HG02571 (cell line): ENCODE measurements around the gene RHOBTB1.

Experiments
- ATAC-seq: cut with Tn5 transposase; IDR thresholded peaks from one replicate; pipeline ENCODE4 v1.9.1; 2021; ENCODE audit warnings: mild to moderate bottlenecking, moderate library complexity; ENCODE audit not compliant: unreplicated experiment

RHOBTB1 gene

GRCh38 chr10:60965696-60966095 is 21.7 kb upstream of the RHOBTB1 start:
- ATAC-seq, result no peak

DNA sequence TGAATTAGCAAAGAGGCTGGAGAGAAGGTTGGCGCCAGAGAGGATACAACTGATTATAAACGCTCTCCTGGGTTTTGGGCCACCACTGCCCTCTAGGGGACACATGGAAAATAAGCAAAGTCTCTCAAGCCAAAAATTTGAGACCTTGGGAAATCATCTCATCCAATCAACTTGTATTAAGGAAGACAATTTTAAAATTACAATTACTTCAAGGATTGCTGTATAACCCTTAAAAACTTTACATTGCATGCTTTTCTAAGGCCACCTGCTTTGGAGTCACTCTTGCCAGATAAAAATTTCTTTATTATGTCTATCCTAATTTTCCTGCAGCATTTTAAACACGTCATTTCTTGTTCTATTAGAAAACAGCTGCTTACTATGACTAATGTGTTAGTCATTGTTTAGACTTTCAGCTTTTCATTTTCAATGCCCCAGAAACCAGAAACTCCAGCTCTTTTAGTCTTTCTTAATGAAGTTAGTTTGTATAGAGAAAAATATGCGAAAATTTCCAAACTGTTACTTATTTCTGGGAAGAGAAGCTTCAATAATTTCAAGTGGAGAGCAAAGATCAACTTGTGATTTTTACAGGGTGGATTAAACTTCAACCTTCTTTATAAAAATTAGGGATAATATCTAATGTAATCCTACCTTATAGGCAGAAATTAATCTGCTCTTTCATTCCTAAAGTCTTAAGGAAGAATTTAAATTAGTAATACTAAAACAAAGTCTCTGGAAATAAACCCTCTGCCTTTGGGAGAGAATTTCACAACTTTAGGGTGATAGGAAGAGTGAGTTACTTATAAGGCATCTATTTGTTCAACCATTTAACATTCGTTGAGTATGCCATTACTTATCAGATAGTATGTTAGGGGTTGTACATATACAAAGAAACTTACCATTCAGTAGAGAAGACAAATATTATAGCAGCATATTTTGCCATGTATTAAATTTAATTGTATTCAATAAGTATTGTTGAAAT is 20.6 kb upstream of the RHOBTB1 start:
- no peak for ATAC-seq

DNA sequence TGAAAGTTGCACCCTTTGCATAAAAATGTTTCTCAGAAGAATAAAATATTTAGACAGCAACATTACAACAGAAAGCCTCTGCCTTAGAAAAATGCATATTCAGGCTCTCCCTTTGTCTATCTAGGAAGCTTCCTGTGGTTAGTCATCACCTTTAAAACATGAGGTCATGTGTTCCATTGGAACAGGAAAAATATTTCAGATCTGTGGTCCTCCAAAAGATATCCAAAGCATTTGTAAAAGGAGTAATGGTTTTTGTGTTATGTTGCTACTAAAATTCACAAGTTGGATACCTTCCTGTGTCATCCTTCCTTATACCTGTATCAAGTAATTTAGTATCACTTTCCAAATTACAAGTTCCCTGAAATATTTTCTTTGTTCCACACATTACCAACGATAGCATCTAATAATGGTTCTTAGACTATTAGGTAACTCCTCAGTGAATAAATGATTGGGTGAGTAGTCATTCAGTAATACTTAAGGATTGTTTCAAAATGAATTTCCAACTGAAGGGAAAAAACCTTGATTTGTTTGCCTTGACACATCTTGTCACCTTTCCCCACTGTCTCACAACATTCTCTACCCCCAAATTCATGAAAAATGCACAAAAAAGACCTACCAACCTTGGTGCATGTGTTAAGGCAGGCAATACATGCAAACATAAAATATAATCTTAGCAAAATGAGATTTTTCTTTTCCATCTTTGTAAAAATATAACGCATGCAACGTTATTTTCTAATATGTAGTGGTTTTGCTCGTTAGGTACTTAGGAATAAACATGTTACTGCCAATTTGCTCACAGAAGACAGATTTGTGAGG is 19.7 kb upstream of the RHOBTB1 start:
- ATAC-seq, result no peak

DNA sequence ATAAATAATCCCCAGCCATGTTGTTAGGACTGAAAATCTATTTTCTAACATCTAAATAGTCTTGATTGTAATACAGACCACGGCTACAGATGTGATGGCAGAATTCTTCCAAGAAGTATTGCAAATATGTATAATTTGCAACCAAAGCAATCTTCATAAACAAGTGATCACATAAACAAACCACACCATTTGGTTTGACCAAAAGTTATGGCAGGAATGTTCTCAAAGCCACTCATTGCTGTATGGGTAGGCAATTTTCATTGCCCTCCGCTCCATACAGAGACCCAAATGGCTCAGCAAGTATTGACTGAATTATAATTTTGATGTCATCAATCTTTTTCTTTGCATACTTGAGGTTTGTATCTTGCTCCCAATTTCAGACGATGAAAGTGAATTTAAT is 19.0 kb upstream of the RHOBTB1 start:
- no peak for ATAC-seq

DNA sequence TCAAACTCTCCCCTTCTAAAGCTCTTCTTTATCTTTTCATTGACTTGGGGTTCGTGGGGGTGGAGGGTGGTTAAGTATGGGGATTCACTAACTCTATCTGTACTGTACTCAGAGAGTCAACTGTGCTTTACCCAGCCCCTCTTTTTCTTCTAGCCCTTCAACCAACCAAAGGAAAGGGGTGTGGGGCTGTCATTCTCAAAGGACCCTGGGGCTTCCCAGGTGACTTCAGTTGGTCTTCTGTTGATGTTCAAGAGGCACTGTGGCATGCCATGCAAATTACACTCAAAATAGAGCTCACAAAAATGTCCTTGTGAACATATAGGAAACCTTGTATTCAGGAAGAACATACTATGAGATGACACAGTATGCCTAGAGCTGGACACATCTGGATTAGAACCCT is 16.9 kb upstream of the RHOBTB1 start:
- no peak for ATAC-seq

- no peak for ATAC-seq
These were observed 16.0 kb upstream of the RHOBTB1 start for GRCh38 chr10:60960031-60960430.

DNA sequence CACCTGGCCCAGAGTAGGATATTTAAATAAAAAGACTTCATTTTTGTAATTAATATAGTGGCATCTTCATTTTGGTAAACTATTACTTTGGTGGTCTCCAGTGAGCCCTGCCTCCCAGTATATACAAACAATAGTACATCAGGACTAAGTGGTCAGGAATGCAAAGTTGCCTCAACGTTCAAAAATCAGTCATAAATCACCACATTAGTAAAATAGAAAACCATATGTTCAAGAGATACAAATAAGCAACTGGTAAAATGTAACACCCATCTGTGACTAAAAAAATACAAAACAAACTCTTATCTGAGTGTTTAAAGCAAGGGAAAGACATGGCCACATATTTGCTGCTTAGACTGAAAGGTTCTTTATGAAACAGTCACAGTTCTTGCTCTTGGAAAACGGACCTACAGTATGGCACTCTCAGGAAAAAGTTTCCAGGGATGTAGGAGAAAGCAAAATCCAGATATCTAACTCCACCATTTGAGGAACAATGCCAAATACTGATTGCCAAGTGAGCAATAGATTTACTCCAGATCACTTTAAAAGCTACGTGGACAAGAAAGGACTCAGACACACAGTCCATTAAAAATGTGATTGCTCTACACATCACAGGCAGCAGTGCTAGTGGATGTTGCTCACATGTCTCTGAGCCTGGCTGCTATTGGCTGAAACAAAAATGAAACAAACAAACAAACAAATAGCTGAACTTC is 15.1 kb upstream of the RHOBTB1 start:
- no peak for ATAC-seq

DNA sequence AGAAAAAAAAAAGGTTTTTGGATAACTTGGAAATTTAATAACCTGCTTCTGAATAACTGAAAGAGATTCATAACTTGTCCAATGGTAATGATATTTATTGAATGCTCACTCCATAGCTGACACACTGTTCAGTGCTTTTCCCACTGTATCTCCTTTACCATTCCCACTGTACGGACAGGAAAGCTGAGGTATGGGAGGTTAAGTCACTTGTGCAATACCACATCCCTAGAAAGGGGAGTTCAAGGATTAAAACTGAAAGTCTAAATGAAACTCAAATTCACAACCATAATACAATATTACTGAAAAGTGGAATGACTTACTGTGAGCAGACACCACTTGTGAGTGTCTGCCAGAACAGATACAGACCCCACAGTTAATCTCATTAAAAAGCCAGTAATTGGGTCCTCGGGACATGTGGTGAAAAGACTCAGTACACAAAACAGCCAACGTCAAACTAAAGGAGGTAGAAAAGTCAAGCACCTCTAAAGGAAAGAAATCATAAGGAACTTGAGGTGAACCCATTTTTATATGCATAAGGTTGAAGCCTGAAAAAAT is 13.8 kb upstream of the RHOBTB1 start:
- no peak for ATAC-seq

- no peak for ATAC-seq
These were observed 12.0 kb upstream of the RHOBTB1 start for GRCh38 chr10:60955957-60956425.

- no peak for ATAC-seq
These were observed 11.3 kb upstream of the RHOBTB1 start for GRCh38 chr10:60955316-60955715.

DNA sequence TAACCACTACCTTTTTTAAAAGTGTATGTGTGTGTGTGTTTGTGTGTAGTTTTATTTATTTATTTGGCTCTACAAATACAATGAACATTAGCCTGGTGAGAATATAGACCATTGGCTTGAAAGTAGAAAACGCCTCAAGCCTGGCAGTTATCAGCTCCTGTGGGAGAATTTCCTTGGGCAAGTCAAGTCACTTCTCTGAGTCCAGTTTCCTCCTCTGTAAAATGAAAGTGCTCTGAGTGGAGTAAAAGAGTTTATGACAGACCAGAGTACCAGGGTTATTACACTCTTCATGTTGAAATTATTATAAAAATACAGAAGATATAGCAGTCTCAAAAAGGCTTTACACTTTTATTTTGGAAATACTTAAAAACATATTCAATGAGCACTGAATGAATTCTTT is 10.1 kb upstream of the RHOBTB1 start:
- no peak for ATAC-seq

DNA sequence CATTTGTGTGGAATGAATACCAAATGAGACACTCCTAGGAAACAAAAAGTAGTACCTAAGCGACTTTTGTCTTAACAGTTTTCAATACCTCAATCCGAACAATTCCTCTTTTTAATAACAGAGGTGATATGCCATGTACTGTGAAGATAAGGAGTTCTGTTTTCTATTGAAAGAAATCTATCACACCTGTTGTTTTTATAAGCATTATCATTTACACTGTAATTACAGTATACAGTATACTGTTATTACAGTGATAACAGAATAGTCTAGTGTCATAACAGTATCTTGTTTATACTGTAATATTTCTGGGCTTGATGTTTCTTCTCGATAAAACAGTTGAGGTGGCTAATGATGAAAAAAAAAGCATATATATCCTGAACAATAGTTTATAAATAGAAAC is 9.4 kb upstream of the RHOBTB1 start:
- no peak for ATAC-seq

DNA sequence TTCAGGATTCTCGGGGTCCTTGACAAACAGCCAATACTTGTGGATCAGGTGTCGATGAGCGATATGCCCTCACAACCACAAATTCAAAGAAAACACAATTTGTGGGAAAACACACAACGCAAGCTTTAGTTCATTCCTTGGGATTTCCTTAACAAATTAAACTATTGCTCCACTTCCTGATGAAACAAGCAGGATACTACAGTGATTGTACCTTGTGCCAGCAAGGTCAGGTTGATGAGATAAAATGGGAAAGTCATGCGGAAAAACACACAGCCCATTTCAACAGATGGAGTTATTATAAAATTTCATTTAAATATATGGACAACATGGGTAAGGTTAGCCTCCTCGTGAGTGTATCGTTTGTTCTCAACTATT is 8.8 kb upstream of the RHOBTB1 start:
- no peak for ATAC-seq

- no peak for ATAC-seq
These were observed 8.3 kb upstream of the RHOBTB1 start for GRCh38 chr10:60952067-60952845.

DNA sequence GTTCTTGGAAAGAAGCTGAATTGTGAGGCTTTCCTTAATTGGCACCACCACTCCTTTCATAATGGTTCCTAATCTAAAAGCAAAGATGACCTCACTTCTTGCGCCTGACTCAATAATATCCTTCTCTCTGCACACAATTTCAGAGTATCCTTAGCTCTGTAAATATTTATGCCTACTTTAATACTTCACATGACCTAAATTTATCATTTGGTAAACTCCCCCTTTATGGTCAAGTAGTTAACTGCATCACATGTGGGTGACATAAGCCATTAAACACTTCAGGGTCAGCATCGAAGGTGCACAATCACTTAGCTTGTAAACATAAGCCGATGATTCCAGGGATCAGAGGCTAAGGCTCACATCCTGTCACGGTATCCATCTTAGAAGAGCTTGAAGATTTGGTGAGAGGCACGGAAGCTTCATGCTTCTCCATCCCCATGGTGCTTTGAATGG is 7.3 kb upstream of the RHOBTB1 start:
- ATAC-seq, result no peak

DNA sequence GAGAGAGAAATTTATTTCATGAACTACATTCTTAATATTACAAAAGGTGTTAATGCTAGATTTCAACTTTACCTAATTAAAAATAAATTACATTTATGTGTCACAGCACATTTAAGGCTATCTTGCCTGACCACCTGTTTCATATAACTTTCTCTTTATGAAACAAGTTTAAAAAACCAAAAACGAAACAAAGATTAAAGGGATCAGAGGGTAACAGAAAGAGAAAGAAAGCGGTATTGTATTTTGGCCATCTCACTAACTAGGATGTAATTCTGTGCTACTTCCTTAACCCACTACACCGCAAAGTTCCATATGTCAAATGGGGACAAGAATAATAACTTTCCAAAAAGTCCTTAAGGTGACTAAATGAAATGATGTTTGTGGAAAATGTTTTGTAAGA is 6.3 kb upstream of the RHOBTB1 start:
- ATAC-seq, result no peak

DNA sequence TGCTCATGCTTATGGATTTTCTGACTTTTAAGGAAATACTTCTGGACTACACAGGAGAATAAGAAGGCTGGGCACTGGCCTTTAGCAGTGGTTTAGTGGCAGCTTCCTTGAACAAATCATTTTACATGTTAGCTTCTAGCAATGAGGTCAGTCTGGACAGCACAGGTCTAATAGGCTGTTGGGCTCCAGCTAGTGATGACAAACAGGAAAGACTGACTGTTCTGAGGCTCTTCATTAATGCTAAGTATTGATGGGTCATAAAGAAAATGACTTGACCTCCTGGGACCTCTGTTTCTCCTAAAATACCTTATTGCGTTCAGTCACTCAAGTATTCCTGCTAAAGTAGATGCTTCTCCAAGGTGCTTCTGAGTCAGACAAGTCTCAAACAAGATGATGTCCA is 4.9 kb upstream of the RHOBTB1 start:
- ATAC-seq, result no peak

DNA sequence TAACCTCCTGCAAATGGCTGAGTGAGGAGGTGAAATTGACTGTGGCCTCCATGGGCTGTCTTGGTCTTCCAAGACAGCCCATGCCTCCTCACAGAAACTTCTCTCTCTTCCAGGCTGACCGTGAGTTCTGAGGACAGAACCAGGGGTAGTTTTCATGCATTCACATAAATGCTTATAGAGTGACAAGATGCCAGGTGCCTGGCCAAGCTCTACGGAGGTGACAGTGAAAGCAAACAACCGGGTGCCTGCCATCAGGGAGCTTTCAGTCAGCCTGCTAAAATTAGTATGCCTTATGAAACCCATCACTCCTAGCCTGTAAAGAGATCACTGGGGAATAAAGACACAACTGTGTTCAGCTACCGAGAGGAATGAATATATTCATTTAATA is 919 bp upstream of the RHOBTB1 start:
- ATAC-seq, result no peak

GRCh38 chr10:60943316-60944057 is 498 bp downstream of the RHOBTB1 start:
- no peak for ATAC-seq
